ENCODE data around the gene CDCP2.

The CDCP2 gene

DNA sequence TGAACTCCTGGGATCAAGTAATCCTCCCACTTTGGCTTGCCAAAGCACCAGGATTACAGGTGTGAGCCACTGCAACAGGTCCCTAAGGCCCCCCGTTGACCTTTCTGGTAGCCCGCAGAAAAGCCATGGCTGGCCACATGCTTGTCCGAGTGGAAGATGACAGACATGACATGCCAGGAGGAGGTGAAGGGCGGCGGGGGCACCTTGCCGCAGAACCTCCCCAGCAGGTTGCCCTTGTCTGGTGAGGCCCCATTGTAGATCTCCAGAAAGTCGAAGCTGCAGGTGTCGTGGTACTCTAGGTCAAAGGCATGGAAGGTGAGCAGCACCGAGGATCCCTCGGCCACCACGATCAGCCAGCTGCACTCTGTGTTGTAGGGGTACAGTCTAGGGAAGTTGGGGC, 8.4 kb downstream of the CDCP2 start:
- Histone ChIP-seq H2AFZ (ENCODE audit: low read depth, low read length) (no peak overlapping the region), H3K79me2 (ENCODE audit: insufficient read depth, low read length) (no peaks in the 10 kb centered on the region), H3K9ac (ENCODE audit: low read depth, low read length) (no peak overlapping the region), H3K4me1 (ENCODE audit: insufficient read depth, low read length) (no peaks in the 10 kb centered on the region), H4K20me1 (ENCODE audit: insufficient read depth, low read length) (no peaks in the 10 kb centered on the region), H3K4me3 (ENCODE audit: low read depth in 1 of 2, low read length in 2 of 2) (no peak overlapping the region), H3K27ac (ENCODE audit: low read length) (no peak overlapping the region), H3K36me3 (ENCODE audit: insufficient read depth, low read length) (no peaks in the 10 kb centered on the region), H3K9me3 (ENCODE audit: insufficient read depth, low read length, severe bottlenecking) (no peaks in the 10 kb centered on the region), H3K4me2 (ENCODE audit: insufficient read depth, low read length) (no peak overlapping the region), H3K27me3 (ENCODE audit: insufficient read depth, low read length, poor library complexity) (no peaks in the 10 kb centered on the region)
- ATAC-seq (ENCODE audit: insufficient read depth, low read depth), result no peak
- TF ChIP-seq, protein P1, sequence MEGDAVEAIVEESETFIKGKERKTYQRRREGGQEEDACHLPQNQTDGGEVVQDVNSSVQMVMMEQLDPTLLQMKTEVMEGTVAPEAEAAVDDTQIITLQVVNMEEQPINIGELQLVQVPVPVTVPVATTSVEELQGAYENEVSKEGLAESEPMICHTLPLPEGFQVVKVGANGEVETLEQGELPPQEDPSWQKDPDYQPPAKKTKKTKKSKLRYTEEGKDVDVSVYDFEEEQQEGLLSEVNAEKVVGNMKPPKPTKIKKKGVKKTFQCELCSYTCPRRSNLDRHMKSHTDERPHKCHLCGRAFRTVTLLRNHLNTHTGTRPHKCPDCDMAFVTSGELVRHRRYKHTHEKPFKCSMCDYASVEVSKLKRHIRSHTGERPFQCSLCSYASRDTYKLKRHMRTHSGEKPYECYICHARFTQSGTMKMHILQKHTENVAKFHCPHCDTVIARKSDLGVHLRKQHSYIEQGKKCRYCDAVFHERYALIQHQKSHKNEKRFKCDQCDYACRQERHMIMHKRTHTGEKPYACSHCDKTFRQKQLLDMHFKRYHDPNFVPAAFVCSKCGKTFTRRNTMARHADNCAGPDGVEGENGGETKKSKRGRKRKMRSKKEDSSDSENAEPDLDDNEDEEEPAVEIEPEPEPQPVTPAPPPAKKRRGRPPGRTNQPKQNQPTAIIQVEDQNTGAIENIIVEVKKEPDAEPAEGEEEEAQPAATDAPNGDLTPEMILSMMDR (IDR thresholded peaks at IDR 0.05; ENCODE audit: borderline replicate concordance, extremely low read depth, low read length, poor library complexity, severe bottlenecking), result no peak
- no peak for TF ChIP-seq EZH2 (IDR thresholded peaks at IDR 0.05; ENCODE audit: borderline replicate concordance, low read depth, low read length, severe bottlenecking)
- DNase-seq, result no peak

DNA sequence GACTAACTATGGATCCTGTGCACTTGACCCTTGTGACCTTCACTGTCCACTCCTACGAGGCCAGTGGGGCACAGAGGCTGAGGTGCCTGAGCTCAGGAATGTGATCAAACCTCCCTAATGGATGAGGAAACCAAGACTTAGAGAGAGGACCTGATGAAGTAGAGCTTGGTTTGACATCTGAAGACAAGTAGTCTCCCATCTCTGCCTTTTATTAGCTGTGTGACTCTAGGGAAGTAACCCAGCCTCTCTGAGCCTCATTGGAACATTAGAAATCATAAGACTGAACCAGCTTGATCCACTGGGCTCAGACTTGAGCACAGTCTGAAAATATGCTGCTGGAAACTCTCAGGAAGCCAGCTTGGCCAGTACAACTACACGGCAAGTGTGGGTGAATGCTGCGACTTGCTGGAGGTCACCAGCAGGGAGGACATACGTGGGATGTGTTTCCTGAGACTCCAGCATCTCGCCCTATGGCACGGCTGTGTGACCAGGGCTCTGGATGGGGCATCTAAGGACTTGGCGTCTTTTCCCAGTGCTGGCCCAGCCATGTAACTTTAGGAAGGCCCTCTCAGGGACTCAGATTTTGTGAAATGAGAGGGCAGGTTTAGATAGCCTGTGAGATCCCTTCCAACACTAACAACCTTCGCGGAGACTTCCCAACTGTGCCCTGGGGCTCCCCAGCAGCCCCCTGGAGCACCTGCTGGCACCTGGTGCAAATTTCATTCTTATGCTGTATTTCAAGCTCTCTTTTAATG, 10.5 kb downstream of the CDCP2 start:
- no peaks in the 10 kb centered on the region for H3K27me3 ChIP-seq (ENCODE audit: insufficient read depth, low read length, poor library complexity)

DNA sequence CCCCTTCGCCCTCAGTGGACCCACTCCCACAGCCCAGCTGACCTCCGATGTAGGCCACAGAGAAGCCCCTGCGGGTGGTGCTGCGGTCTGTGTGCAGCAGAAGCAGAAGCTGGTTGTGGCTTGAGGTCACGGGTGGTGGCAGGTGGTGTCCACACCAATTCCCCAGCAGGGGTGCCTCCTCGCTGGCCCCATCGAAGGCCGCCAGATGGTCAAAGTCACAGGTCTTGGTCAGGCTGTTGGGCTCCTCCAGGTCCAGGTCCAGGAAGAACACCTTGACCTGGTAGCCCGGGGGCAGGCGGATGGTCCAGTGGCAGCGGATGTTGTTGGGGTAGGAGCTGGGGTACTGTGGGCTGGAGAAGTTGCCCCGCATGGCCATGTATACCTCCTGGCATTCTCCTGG, 13.1 kb downstream of the CDCP2 start:
- DNase-seq (no peak), ATAC-seq (ENCODE audit: insufficient read depth, low read depth) (no peak)
- Histone ChIP-seq H2AFZ (ENCODE audit: low read depth, low read length) (no peak overlapping the region), H3K9ac (ENCODE audit: low read depth, low read length) (no peak overlapping the region), H3K27ac (ENCODE audit: low read length) (no peak overlapping the region), H3K79me2 (ENCODE audit: insufficient read depth, low read length) (no peaks in the 10 kb centered on the region), H3K36me3 (ENCODE audit: insufficient read depth, low read length) (no peaks in the 10 kb centered on the region), H3K4me3 (ENCODE audit: low read depth in 1 of 2, low read length in 2 of 2) (no peak overlapping the region), H3K4me2 (ENCODE audit: insufficient read depth, low read length) (no peak overlapping the region), H3K27me3 (ENCODE audit: insufficient read depth, low read length, poor library complexity) (no peaks in the 10 kb centered on the region), H3K9me3 (ENCODE audit: insufficient read depth, low read length, severe bottlenecking) (no peaks in the 10 kb centered on the region), H3K4me1 (ENCODE audit: insufficient read depth, low read length) (no peaks in the 10 kb centered on the region), H4K20me1 (ENCODE audit: insufficient read depth, low read length) (no peaks in the 10 kb centered on the region)
- TF ChIP-seq, protein P1 (IDR thresholded peaks at IDR 0.05; ENCODE audit: borderline replicate concordance, extremely low read depth, low read length, poor library complexity, severe bottlenecking), result no peak
- no peak for TF ChIP-seq EZH2 (IDR thresholded peaks at IDR 0.05; ENCODE audit: borderline replicate concordance, low read depth, low read length, severe bottlenecking)

More for the DNA sequence above, 10.5 kb downstream of the CDCP2 start:
- H3K4me3 ChIP-seq (ENCODE audit: low read depth in 1 of 2, low read length in 2 of 2), result no peak overlapping the region
- no peaks in the 10 kb centered on the region for H3K79me2 ChIP-seq (ENCODE audit: insufficient read depth, low read length)
- no peaks in the 10 kb centered on the region for H3K36me3 ChIP-seq (ENCODE audit: insufficient read depth, low read length)
- no peaks in the 10 kb centered on the region for H3K4me1 ChIP-seq (ENCODE audit: insufficient read depth, low read length)
- no peaks in the 10 kb centered on the region for H3K9me3 ChIP-seq (ENCODE audit: insufficient read depth, low read length, severe bottlenecking)
- no peak overlapping the region for H3K27ac ChIP-seq (ENCODE audit: low read length)
- no peak overlapping the region for H3K4me2 ChIP-seq (ENCODE audit: insufficient read depth, low read length)
- no peaks in the 10 kb centered on the region for H4K20me1 ChIP-seq (ENCODE audit: insufficient read depth, low read length)
- no peak overlapping the region for H2AFZ ChIP-seq (ENCODE audit: low read depth, low read length)
- TF ChIP-seq EZH2 (IDR thresholded peaks at IDR 0.05; ENCODE audit: borderline replicate concordance, low read depth, low read length, severe bottlenecking), result no peak
- TF ChIP-seq, protein P1 (IDR thresholded peaks at IDR 0.05; ENCODE audit: borderline replicate concordance, extremely low read depth, low read length, poor library complexity, severe bottlenecking), result no peak
- DNase-seq, result no peak
- no peak for ATAC-seq (ENCODE audit: insufficient read depth, low read depth)
- no peak overlapping the region for H3K9ac ChIP-seq (ENCODE audit: low read depth, low read length)
